Epithelial cell of esophagus (primary cell): Measurements from ENCODE around the gene CNN2.

Experiments used
- DNase-seq: peaks from one replicate; pipeline ENCODE4 v3.0.0; 2010; ENCODE audit warnings: low read depth
- H3K4me3 ChIP-seq: 2 replicates; pipeline ENCODE4 v1.5.1; 2011; ENCODE audit warnings: mild to moderate bottlenecking, low read length, control low read depth
- CTCF ChIP-seq: IDR thresholded peaks from 2 replicates; pipeline ENCODE4 v1.5.1; 2011; ENCODE audit warnings: low read depth, mild to moderate bottlenecking, low read length, control low read depth, inconsistent platforms; ENCODE audit not compliant: insufficient read depth; ENCODE audit errors: missing control alignments

CNN2 gene

GRCh38 chr19:995051-995827 lies 31.2 kb upstream of the CNN2 start:
- TF ChIP-seq CTCF, result no peak
- no peak for DNase-seq
- no peak overlapping the region for H3K4me3 ChIP-seq

GRCh38 chr19:996051-996838 lies 30.2 kb upstream of the CNN2 start:
- no peak for TF ChIP-seq CTCF
- peak overlapping the region; percentile 21 for H3K4me3 ChIP-seq
- peak; percentile 79 for DNase-seq

- no peak for DNase-seq
- no peak for TF ChIP-seq CTCF
- H3K4me3 ChIP-seq, result no peak overlapping the region
Observed at GRCh38 chr19:998064-998463, 28.3 kb upstream of the CNN2 start.

GRCh38 chr19:999379-999719 lies 27.1 kb upstream of the CNN2 start:
- TF ChIP-seq CTCF, result no peak
- no peak overlapping the region for H3K4me3 ChIP-seq
- DNase-seq, result no peak

DNA sequence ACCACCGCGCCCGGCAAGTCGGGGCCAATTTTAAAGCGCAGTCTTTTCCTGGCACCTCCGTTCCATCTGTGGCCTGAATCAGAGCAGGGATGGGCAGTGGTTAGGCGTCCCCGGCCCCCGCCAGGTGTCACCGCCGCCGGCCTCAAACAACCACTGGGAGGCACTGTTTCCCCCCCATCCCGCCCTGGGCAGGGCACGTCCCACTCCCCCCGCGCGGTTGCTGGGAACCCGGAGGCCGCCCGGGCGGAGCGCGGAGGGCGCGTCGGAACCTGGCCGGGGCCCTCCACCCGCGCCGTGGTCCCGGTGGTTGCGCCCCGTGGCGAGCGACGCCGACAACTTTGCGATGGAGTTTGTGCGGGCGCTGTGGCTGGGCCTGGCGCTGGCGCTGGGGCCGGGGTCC lies 26.3 kb upstream of the CNN2 start, which contains the start of gene GRIN3B:
TSS of gene GRIN3B (plus strand) at position 325 of the 400 bp plus-strand sequence. CDS start at position 344, 19 bp downstream.
- no peak within 1 kb of the TSS for H3K4me3 ChIP-seq

More for the DNA sequence above, 26.3 kb upstream of the CNN2 start, which contains the start of gene GRIN3B:
- peak; percentile 37 for TF ChIP-seq CTCF
- peak; percentile 76 for DNase-seq
